ENCODE results near the gene TBX4. TPM values are rescaled to one million over a fixed set of nuclear protein-coding genes. Genes with fewer than 3 reads are reported as not detected.

The TBX4 gene
- total RNA-seq, 2 donors from 2014 or later, result not detected

DNA sequence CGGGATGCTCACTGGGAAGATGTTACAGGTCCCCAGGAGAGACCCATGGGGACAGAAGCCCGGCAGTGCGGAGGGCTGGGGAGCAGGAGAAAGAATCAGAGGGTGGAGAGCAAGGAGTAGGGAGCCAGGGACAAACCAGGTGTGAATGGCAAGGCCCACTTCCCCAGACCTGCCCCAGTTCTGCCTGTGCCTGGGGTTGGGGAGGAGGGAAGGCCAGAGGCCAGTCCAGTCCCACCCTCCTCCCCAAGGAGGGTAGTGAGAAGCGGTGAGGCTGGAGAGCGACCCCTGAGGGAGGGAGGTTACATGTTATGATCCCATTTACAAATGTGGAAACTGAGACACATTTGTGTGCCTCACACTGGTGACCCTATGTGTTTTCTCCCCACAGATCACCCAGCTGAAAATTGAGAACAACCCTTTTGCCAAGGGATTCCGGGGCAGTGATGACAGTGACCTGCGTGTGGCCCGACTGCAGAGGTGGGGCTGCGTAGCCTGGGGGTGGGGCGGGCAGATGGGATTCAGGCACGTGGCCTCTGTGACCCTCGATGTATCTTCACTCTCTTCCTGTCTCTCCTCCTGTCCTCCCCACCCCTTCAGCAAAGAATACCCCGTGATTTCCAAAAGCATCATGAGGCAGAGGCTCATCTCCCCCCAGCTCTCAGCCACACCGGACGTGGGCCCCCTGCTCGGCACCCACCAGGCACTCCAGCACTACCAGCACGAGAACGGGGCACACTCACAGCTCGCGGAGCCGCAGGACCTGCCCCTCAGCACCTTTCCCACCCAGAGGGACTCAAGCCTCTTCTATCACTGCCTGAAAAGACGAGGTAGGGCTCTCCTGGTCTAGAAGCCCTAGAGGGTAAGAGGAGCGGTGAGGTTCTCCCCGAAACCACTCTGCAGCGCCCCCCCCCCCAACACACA lies 27.5 kb downstream of the TBX4 start:
- no peak for ATAC-seq
- no peaks in the 10 kb centered on the region for H3K36me3 Mint-ChIP-seq
- H3K9me3 Mint-ChIP-seq, result no peaks in the 10 kb centered on the region
- H3K27ac Mint-ChIP-seq, result no peak overlapping the region
- DNase-seq (ENCODE audit: low spot score in 2 of 2), result peak in 1 of 2 donors; percentile 47

DNA sequence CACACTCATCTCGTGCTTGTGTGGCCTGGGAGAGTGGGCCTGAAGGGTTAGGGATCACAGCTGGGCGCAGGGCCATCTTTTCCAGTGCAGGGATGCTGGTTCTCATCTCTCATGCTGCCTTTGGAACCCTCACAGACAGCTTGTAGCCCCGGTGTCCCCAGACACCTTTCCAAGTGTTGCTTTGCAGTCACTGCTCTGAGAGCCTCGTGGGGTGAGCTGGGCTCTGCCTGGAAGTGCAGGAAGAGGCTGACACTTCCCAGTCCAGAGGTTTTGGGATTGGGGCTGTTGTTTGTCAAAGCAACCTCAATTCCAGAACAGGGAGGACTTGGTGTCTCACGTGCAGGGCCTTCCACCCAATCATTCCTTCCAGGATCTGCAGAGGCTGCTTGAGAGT lies 28.2 kb downstream of the TBX4 start:
- H3K9me3 Mint-ChIP-seq, result no peaks in the 10 kb centered on the region
- H3K27ac Mint-ChIP-seq, result no peak overlapping the region
- no peaks in the 10 kb centered on the region for H3K36me3 Mint-ChIP-seq
- peak in 1 of 2 donors; percentile 30 for DNase-seq (ENCODE audit: low spot score in 2 of 2)
- no peak for ATAC-seq

DNA sequence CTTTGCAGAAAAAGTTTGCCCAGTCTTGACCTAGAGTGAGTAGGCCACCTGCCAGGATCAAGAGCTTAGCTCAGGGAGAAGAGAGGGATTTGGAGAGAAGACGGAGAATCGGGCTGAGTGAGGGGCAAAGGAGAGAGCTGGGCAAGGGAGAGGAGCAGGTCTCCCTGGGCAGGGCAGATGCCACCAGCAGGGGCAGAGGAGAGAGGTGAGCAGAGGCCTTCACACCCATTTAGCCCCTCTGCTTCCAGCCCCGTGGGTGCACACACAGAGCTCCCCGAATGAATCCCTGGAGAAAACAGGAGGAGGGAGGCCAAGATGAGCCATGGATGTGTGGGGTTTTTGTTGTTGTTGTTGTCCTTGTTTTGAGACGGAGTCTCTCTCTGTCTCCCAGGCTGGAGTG lies 29.2 kb downstream of the TBX4 start:
- Mint-ChIP-seq H3K9me3 (no peaks in the 10 kb centered on the region), H3K27ac (peak overlapping the region in 1 of 2 donors; percentile 23), H3K36me3 (no peaks in the 10 kb centered on the region)
- DNase-seq (ENCODE audit: low spot score in 2 of 2), result peak in 1 of 2 donors; percentile 21
- ATAC-seq, result no peak

- DNase-seq (ENCODE audit: low spot score in 2 of 2) (peak in 1 of 2 donors; percentile 30), ATAC-seq (no peak)
- H3K27ac Mint-ChIP-seq, result no peak overlapping the region
- H3K9me3 Mint-ChIP-seq, result no peaks in the 10 kb centered on the region
- H3K36me3 Mint-ChIP-seq, result no peaks in the 10 kb centered on the region
Measured at GRCh38 chr17:61482467-61482866, 30.2 kb downstream of the TBX4 start.

GRCh38 chr17:61483778-61484116 lies 31.5 kb downstream of the TBX4 start:
- H3K9me3 Mint-ChIP-seq, result no peaks in the 10 kb centered on the region
- H3K27ac Mint-ChIP-seq, result no peak overlapping the region
- no peaks in the 10 kb centered on the region for H3K36me3 Mint-ChIP-seq
- no peak for ATAC-seq
- no peak for DNase-seq (ENCODE audit: low spot score in 2 of 2)

DNA sequence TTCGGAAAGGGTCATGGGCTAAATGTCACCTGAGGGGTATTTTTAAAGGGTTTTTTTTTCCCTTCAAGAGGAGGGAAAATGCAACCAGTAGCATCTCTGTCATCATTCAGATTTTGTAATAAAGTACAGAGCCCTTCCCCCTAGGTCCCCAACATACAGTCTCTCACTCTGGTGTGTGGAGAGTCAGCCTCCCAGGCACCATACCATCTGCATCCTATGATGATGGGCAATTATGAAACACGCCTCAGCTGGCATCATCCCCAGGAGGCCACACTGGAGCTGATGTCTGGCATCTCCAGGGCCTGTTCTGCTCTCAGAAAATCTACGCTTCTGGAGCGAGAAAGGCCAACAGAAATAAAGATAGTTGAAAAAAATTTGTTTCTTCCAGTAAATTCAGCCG lies 32.0 kb downstream of the TBX4 start:
- no peaks in the 10 kb centered on the region for H3K36me3 Mint-ChIP-seq
- DNase-seq (ENCODE audit: low spot score in 2 of 2), result no peak
- ATAC-seq, result no peak
- H3K27ac Mint-ChIP-seq, result no peak overlapping the region
- no peaks in the 10 kb centered on the region for H3K9me3 Mint-ChIP-seq

DNA sequence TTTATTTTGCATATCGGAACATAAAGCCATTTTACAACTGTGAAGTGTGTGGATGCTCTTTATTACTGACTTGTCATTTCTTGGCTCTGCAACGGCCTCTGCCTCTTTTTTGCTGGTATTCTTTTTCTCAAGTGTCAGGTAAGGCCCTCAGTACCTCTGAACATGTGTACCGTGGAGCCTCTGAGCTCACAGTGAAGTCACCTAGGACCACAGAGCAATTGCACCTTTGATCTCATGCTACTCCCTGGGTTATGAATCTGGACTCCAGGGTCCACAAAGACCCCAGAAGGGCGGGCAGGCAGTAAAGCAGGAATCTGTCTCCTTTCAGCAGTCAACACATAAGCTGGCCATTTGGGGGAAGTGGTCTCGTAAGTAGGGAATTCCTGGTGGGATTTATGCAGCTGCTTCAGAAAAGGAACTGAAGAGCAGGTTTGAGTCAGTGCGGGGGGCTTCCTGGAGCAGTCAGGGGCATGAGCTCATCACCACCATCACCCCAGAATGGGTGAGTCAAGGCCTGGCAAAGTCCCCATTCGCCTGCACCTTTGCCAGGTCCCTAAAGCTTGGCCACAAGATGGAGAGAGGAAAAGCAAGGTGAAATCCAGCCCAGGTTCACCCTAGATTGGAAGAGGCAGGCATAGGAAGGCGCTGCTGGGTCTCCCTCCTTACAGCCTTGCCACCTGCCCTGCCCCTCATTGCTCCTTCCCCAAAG lies 33.0 kb downstream of the TBX4 start:
- Mint-ChIP-seq H3K9me3 (no peaks in the 10 kb centered on the region), H3K27ac (no peak overlapping the region), H3K36me3 (no peaks in the 10 kb centered on the region)
- ATAC-seq, result no peak
- DNase-seq (ENCODE audit: low spot score in 2 of 2), result peak in 1 of 2 donors; percentile 38

GRCh38 chr17:61486135-61487120 lies 34.2 kb downstream of the TBX4 start:
- Mint-ChIP-seq H3K9me3 (no peaks in the 10 kb centered on the region), H3K27ac (no peak overlapping the region), H3K36me3 (no peaks in the 10 kb centered on the region)
- ATAC-seq (no peak), DNase-seq (ENCODE audit: low spot score in 2 of 2) (peak in 1 of 2 donors; percentile 33)

DNA sequence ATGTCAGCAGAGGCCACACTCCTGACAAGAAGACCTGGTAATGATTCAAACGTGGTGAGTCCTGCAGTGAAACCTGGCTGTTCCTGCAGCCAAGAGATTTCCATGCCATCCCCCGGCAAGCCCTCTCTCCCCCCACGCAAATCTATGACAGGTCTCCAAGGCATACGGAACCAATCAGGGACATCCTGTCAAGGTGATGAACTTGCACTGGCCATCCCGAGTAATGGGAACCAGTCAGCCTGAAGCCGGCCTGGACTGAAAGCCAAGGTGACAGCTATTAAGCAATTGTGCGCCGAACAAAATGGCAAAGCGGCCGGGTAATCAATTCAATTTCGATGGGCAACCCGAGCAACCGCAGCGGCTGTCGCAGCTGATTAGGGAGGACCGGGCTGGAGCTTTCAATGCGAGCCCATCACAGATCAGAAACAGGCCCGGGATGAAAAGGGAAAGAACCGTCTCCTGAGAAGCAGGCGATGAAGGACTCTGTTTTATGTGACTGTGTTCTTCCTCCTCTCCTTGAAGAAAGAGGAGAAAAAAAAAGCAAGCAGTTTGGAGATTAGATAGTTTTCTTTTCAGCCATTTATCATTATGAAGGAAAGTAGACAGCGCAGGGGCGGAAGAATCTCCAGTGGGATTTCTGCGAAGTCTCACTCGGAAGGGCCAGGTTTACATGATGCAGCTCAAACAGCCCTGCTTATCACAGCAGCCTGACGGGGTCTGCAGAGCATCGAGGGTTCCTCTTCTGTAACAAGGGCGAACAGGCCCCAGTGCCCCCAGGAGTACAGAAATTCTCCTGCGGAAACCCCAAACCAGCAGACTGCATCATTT lies 35.2 kb downstream of the TBX4 start:
- Mint-ChIP-seq H3K27ac (no peak overlapping the region), H3K9me3 (no peaks in the 10 kb centered on the region), H3K36me3 (no peaks in the 10 kb centered on the region)
- no peak for DNase-seq (ENCODE audit: low spot score in 2 of 2)
- no peak for ATAC-seq

- Mint-ChIP-seq H3K36me3 (no peaks in the 10 kb centered on the region), H3K27ac (no peak overlapping the region), H3K9me3 (no peaks in the 10 kb centered on the region)
- DNase-seq (ENCODE audit: low spot score in 2 of 2), result no peak
- no peak for ATAC-seq
Measured at GRCh38 chr17:61487989-61488595, 35.9 kb downstream of the TBX4 start.

- no peak for ATAC-seq
- DNase-seq (ENCODE audit: low spot score in 2 of 2), result no peak
- Mint-ChIP-seq H3K9me3 (no peaks in the 10 kb centered on the region), H3K27ac (no peak overlapping the region), H3K36me3 (no peaks in the 10 kb centered on the region)
Measured at GRCh38 chr17:61488878-61489718, 36.9 kb downstream of the TBX4 start.

GRCh38 chr17:61489719-61490490 lies 37.7 kb downstream of the TBX4 start:
- H3K27ac Mint-ChIP-seq, result no peak overlapping the region

DNA sequence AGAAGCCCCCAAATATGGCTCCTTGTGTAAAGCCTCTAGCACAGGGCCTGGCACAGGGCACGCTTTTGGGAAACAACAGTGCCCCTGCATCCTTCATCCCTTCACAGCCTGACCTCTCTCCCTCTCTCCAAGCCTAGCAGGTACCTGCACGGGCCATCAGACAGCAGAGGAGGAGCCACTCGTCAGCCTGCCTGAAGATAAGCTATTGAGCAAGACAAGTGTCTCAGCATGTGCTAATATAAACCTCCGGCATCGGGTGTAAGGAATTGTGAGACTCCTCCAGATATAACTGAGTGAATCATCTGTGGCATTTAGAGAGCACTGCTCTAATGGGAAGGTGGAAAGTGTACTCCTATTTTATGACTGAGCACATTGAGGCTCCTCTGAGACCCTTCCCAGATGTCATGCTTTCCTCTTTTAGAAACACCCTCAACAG lies 38.3 kb downstream of the TBX4 start:
- no peak for ATAC-seq
- Mint-ChIP-seq H3K36me3 (no peaks in the 10 kb centered on the region), H3K9me3 (no peaks in the 10 kb centered on the region), H3K27ac (no peak overlapping the region)
- no peak for DNase-seq (ENCODE audit: low spot score in 2 of 2)

More at GRCh38 chr17:61489719-61490490, 37.7 kb downstream of the TBX4 start:
- DNase-seq (ENCODE audit: low spot score in 2 of 2) (peak in 1 of 2 donors; percentile 37), ATAC-seq (no peak)
- Mint-ChIP-seq H3K36me3 (no peaks in the 10 kb centered on the region), H3K9me3 (no peaks in the 10 kb centered on the region)

GRCh38 chr17:61491981-61492380 lies 39.8 kb downstream of the TBX4 start:
- DNase-seq (ENCODE audit: low spot score in 2 of 2), result no peak
- Mint-ChIP-seq H3K27ac (no peak overlapping the region), H3K36me3 (no peaks in the 10 kb centered on the region), H3K9me3 (no peaks in the 10 kb centered on the region)
- no peak for ATAC-seq
